Measurements from ENCODE around the gene TMPRSS6.

TMPRSS6 gene

DNA sequence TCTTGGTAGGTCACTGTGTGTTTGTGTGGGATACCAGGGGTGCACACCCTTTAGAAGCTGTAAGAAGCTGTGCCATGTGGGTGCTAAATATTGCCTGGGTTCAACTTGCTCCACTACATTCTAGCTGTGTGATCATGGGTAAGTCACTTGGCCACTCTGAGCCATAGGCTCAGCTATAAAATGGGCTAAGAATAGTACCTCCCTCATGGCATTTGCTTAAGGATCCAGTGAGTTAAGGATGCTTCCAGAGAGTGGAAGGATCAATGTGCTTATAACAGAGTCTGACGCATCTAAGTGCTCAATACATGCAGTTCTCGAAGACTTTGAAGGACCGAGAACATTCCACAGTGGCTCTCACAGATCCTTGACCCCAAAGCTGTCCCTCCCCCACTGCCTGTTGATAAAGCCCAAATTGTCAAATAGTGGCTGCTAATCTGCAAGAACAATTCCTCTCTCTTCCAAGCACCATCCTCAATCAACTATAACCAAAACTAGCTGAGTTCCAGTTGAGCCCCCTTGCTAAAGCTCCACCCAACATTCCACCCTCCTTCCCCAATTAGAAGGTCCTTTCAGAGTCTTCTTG, 13.2 kb upstream of the TMPRSS6 start:
- H3K27ac ChIP-seq (ENCODE audit: low read depth, low read length), result no peak overlapping the region
- no peak overlapping the region for H3K4me2 ChIP-seq (ENCODE audit: low read length)
- H3K36me3 ChIP-seq (ENCODE audit: control insufficient read depth, low read length), result no peaks in the 10 kb centered on the region
- H3K9me3 ChIP-seq (ENCODE audit: control insufficient read depth, insufficient read depth, low read length), result no peaks in the 10 kb centered on the region
- no peaks in the 10 kb centered on the region for H3K4me1 ChIP-seq (ENCODE audit: control insufficient read depth, low read length)
- peaks cover 36% of the 10 kb centered on the region for H3K27me3 ChIP-seq (ENCODE audit: control insufficient read depth, low read length)
- H3K9me2 ChIP-seq (replicated peaks; ENCODE audit: control insufficient read depth, low read length), result no peaks in the 10 kb centered on the region
- no peaks in the 10 kb centered on the region for H3F3A ChIP-seq (ENCODE audit: control insufficient read depth, insufficient read depth)
- H4K20me1 ChIP-seq (ENCODE audit: control insufficient read depth, insufficient read depth, low read depth, low read length), result no peaks in the 10 kb centered on the region
- TF ChIP-seq EZH2phosphoT487 (IDR thresholded peaks at IDR 0.05; ENCODE audit: borderline replicate concordance, low read length), result no peak
- TF ChIP-seq, protein P1, sequence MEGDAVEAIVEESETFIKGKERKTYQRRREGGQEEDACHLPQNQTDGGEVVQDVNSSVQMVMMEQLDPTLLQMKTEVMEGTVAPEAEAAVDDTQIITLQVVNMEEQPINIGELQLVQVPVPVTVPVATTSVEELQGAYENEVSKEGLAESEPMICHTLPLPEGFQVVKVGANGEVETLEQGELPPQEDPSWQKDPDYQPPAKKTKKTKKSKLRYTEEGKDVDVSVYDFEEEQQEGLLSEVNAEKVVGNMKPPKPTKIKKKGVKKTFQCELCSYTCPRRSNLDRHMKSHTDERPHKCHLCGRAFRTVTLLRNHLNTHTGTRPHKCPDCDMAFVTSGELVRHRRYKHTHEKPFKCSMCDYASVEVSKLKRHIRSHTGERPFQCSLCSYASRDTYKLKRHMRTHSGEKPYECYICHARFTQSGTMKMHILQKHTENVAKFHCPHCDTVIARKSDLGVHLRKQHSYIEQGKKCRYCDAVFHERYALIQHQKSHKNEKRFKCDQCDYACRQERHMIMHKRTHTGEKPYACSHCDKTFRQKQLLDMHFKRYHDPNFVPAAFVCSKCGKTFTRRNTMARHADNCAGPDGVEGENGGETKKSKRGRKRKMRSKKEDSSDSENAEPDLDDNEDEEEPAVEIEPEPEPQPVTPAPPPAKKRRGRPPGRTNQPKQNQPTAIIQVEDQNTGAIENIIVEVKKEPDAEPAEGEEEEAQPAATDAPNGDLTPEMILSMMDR (IDR thresholded peaks at IDR 0.05; ENCODE audit: low read depth, low read length, poor library complexity, severe bottlenecking), result no peak
- no peaks in the 10 kb centered on the region for H3K79me2 ChIP-seq (ENCODE audit: control insufficient read depth, low read length)
- no peak overlapping the region for H3K4me3 ChIP-seq (ENCODE audit: low read length)

DNA sequence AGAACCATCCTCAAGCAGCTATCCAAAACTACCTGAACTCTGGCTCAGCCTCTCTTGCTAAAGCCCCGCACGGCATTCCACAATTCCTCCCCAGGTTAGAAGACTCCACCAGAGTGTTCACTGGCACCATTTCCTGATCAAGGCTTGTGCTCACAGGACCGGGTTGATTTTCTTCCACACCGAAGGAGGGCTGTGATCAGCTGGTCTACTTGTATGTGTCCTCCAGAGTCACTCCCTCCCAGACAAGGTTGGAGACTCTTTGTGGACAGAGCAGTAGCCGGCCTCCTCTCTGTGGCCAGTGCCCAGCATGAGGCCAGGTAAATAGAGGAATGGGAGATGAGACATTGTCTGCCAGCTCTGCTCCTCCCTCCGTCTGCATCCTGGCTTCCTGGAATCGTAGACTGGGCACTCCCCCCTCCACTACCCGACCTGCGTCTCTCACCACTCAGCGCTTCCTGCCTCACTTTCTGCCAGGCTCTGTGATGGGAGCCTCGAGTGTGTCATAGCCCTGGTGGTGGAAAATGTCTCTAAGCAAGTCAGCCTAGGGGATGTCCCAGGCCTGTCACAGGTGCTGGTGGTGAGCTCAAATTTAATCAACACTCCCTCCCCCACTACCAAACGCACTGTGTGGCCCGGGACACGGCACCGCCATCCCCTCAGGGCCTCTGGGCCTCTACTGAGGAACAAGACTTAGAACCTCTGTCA, 12.5 kb upstream of the TMPRSS6 start:
- Histone ChIP-seq H3K4me3 (ENCODE audit: low read length) (no peak overlapping the region), H4K20me1 (ENCODE audit: control insufficient read depth, insufficient read depth, low read depth, low read length) (no peaks in the 10 kb centered on the region), H3K79me2 (ENCODE audit: control insufficient read depth, low read length) (no peaks in the 10 kb centered on the region), H3K36me3 (ENCODE audit: control insufficient read depth, low read length) (no peaks in the 10 kb centered on the region), H3K4me1 (ENCODE audit: control insufficient read depth, low read length) (no peaks in the 10 kb centered on the region), H3K9me3 (ENCODE audit: control insufficient read depth, insufficient read depth, low read length) (no peaks in the 10 kb centered on the region), H3K27me3 (ENCODE audit: control insufficient read depth, low read length) (peaks cover 36% of the 10 kb centered on the region), H3K9me2 (replicated peaks; ENCODE audit: control insufficient read depth, low read length) (no peaks in the 10 kb centered on the region), H3F3A (ENCODE audit: control insufficient read depth, insufficient read depth) (no peaks in the 10 kb centered on the region), H3K27ac (ENCODE audit: low read depth, low read length) (no peak overlapping the region), H3K4me2 (ENCODE audit: low read length) (no peak overlapping the region)
- TF ChIP-seq EZH2phosphoT487 (IDR thresholded peaks at IDR 0.05; ENCODE audit: borderline replicate concordance, low read length), result no peak
- TF ChIP-seq, protein P1 (IDR thresholded peaks at IDR 0.05; ENCODE audit: low read depth, low read length, poor library complexity, severe bottlenecking), result no peak

DNA sequence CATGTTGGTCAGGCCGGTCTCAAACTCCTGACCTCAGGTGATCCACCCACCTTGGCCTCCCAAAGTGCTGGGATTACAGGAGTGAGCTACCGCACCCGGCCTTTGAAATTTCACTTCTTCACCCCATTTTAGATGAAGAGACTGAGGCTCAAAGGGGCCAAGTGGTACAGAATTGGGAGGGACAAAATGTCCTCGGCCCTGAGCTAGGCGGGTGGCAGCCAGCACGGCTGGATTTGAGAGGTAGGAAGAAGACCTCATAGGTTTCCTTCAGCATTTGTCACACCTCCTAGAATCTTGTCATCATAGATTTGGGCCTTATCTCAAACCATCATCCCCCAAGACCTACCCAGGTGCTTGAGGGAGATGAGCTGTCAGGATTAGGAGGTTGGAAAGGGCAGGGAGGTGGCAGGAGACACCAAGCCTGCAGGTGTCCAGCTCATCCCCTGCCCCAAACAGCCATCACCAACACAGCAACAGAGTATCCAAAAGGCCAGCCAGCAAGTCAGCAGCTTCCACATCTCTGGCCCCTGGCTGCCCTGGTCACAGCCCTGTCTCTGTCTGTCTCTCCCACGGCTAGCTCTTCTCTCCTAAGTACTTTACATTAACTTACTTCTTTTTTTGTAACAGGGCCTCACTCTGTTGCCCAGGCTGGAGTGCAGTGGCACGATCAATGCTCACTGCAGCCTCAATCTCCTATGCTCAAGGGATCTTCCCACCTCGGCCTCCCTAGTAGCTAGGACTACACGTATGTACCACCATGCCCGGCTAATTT, 11.2 kb upstream of the TMPRSS6 start:
- TF ChIP-seq, protein P1 (IDR thresholded peaks at IDR 0.05; ENCODE audit: low read depth, low read length, poor library complexity, severe bottlenecking), result no peak
- Histone ChIP-seq H3K4me3 (ENCODE audit: low read length) (no peak overlapping the region), H3K27ac (ENCODE audit: low read depth, low read length) (no peak overlapping the region), H4K20me1 (ENCODE audit: control insufficient read depth, insufficient read depth, low read depth, low read length) (no peaks in the 10 kb centered on the region), H3K9me2 (replicated peaks; ENCODE audit: control insufficient read depth, low read length) (no peaks in the 10 kb centered on the region), H3K79me2 (ENCODE audit: control insufficient read depth, low read length) (no peaks in the 10 kb centered on the region), H3K9me3 (ENCODE audit: control insufficient read depth, insufficient read depth, low read length) (no peaks in the 10 kb centered on the region), H3F3A (ENCODE audit: control insufficient read depth, insufficient read depth) (no peaks in the 10 kb centered on the region), H3K4me1 (ENCODE audit: control insufficient read depth, low read length) (no peaks in the 10 kb centered on the region), H3K4me2 (ENCODE audit: low read length) (no peak overlapping the region), H3K36me3 (ENCODE audit: control insufficient read depth, low read length) (no peaks in the 10 kb centered on the region), H3K27me3 (ENCODE audit: control insufficient read depth, low read length) (peaks cover 40% of the 10 kb centered on the region)

All from DOHH2 (cell line).